ENCODE data around the gene RERE.

The RERE gene

GRCh38 chr1:8468751-8469150 lies 348.7 kb downstream of the RERE start:
- H3K27me3 ChIP-seq (ENCODE audit: control insufficient read depth, insufficient read depth, low read length, poor library complexity, severe bottlenecking) = no peaks in the 10 kb centered on the region
- H3K9me3 ChIP-seq (ENCODE audit: control insufficient read depth, low read length) = no peaks in the 10 kb centered on the region
- H3K4me3 ChIP-seq (ENCODE audit: insufficient read depth, low read depth, low read length) = no peak overlapping the region
- H3K27ac ChIP-seq (ENCODE audit: insufficient read depth, low read depth, low read length, poor library complexity, severe bottlenecking) = no peak overlapping the region
- peaks cover 29% of the 10 kb centered on the region for H3K4me1 ChIP-seq (ENCODE audit: control insufficient read depth, insufficient read depth, low read length)
- no peaks in the 10 kb centered on the region for H3K36me3 ChIP-seq (ENCODE audit: control insufficient read depth, insufficient read depth, low read length)
- WGBS, 2 experiments = 81 to 100% methylated on average over 1 to 3 of the region's 4 CpGs

GRCh38 chr1:8467308-8467707 lies 350.1 kb downstream of the RERE start:
- Histone ChIP-seq H3K27ac (ENCODE audit: insufficient read depth, low read depth, low read length, poor library complexity, severe bottlenecking) (no peak overlapping the region), H3K27me3 (ENCODE audit: control insufficient read depth, insufficient read depth, low read length, poor library complexity, severe bottlenecking) (no peaks in the 10 kb centered on the region), H3K4me3 (ENCODE audit: insufficient read depth, low read depth, low read length) (no peak overlapping the region), H3K4me1 (ENCODE audit: control insufficient read depth, insufficient read depth, low read length) (peaks cover 36% of the 10 kb centered on the region), H3K36me3 (ENCODE audit: control insufficient read depth, insufficient read depth, low read length) (no peaks in the 10 kb centered on the region), H3K9me3 (ENCODE audit: control insufficient read depth, low read length) (no peaks in the 10 kb centered on the region)
- WGBS, 2 experiments = 91 to 97% methylated on average over 3 of the region's 3 CpGs

- no peak overlapping the region for H3K4me3 ChIP-seq (ENCODE audit: insufficient read depth, low read depth, low read length)
- no peaks in the 10 kb centered on the region for H3K36me3 ChIP-seq (ENCODE audit: control insufficient read depth, insufficient read depth, low read length)
- H3K27me3 ChIP-seq (ENCODE audit: control insufficient read depth, insufficient read depth, low read length, poor library complexity, severe bottlenecking) = no peaks in the 10 kb centered on the region
- peaks cover 45% of the 10 kb centered on the region for H3K4me1 ChIP-seq (ENCODE audit: control insufficient read depth, insufficient read depth, low read length)
- H3K27ac ChIP-seq (ENCODE audit: insufficient read depth, low read depth, low read length, poor library complexity, severe bottlenecking) = peak overlapping the region; percentile 28
- H3K9me3 ChIP-seq (ENCODE audit: control insufficient read depth, low read length) = no peaks in the 10 kb centered on the region
- WGBS, 2 experiments = 79 to 83% methylated on average over 13 of the region's 13 CpGs
Observed at GRCh38 chr1:8465692-8466091, 351.7 kb downstream of the RERE start.

GRCh38 chr1:8465013-8465412 lies 352.4 kb downstream of the RERE start:
- WGBS, 2 experiments = 91 to 93% methylated on average over 5 of the region's 5 CpGs
- H3K4me3 ChIP-seq (ENCODE audit: insufficient read depth, low read depth, low read length) = no peak overlapping the region
- peaks cover 49% of the 10 kb centered on the region for H3K4me1 ChIP-seq (ENCODE audit: control insufficient read depth, insufficient read depth, low read length)
- H3K36me3 ChIP-seq (ENCODE audit: control insufficient read depth, insufficient read depth, low read length) = no peaks in the 10 kb centered on the region
- H3K27ac ChIP-seq (ENCODE audit: insufficient read depth, low read depth, low read length, poor library complexity, severe bottlenecking) = no peak overlapping the region
- H3K27me3 ChIP-seq (ENCODE audit: control insufficient read depth, insufficient read depth, low read length, poor library complexity, severe bottlenecking) = no peaks in the 10 kb centered on the region
- H3K9me3 ChIP-seq (ENCODE audit: control insufficient read depth, low read length) = no peaks in the 10 kb centered on the region

- WGBS, 2 experiments = 89 to 92% methylated on average over 4 of the region's 4 CpGs
- Histone ChIP-seq H3K27me3 (ENCODE audit: control insufficient read depth, insufficient read depth, low read length, poor library complexity, severe bottlenecking) (no peaks in the 10 kb centered on the region), H3K4me1 (ENCODE audit: control insufficient read depth, insufficient read depth, low read length) (peaks cover 49% of the 10 kb centered on the region), H3K36me3 (ENCODE audit: control insufficient read depth, insufficient read depth, low read length) (no peaks in the 10 kb centered on the region), H3K9me3 (ENCODE audit: control insufficient read depth, low read length) (no peaks in the 10 kb centered on the region), H3K27ac (ENCODE audit: insufficient read depth, low read depth, low read length, poor library complexity, severe bottlenecking) (no peak overlapping the region), H3K4me3 (ENCODE audit: insufficient read depth, low read depth, low read length) (no peak overlapping the region)
Observed at GRCh38 chr1:8464377-8464776, 353.1 kb downstream of the RERE start.

GRCh38 chr1:8463144-8463927 lies 354.1 kb downstream of the RERE start:
- H3K4me3 ChIP-seq (ENCODE audit: insufficient read depth, low read depth, low read length) = no peak overlapping the region
- H3K9me3 ChIP-seq (ENCODE audit: control insufficient read depth, low read length) = no peaks in the 10 kb centered on the region
- H3K27me3 ChIP-seq (ENCODE audit: control insufficient read depth, insufficient read depth, low read length, poor library complexity, severe bottlenecking) = no peaks in the 10 kb centered on the region
- H3K36me3 ChIP-seq (ENCODE audit: control insufficient read depth, insufficient read depth, low read length) = no peaks in the 10 kb centered on the region
- 57 to 60% methylated on average over 8 of the region's 8 CpGs for WGBS, 2 experiments
- peak overlapping the region; percentile 57 for H3K27ac ChIP-seq (ENCODE audit: insufficient read depth, low read depth, low read length, poor library complexity, severe bottlenecking)
- H3K4me1 ChIP-seq (ENCODE audit: control insufficient read depth, insufficient read depth, low read length) = peaks cover 49% of the 10 kb centered on the region

GRCh38 chr1:8462371-8462892 lies 355.0 kb downstream of the RERE start:
- WGBS, 2 experiments = 86 to 87% methylated on average over 13 of the region's 13 CpGs
- no peak overlapping the region for H3K27ac ChIP-seq (ENCODE audit: insufficient read depth, low read depth, low read length, poor library complexity, severe bottlenecking)
- peaks cover 49% of the 10 kb centered on the region for H3K4me1 ChIP-seq (ENCODE audit: control insufficient read depth, insufficient read depth, low read length)

GRCh38 chr1:8461351-8462110 lies 355.9 kb downstream of the RERE start:
- Histone ChIP-seq H3K36me3 (ENCODE audit: control insufficient read depth, insufficient read depth, low read length) (no peaks in the 10 kb centered on the region), H3K4me3 (ENCODE audit: insufficient read depth, low read depth, low read length) (no peak overlapping the region), H3K27me3 (ENCODE audit: control insufficient read depth, insufficient read depth, low read length, poor library complexity, severe bottlenecking) (no peaks in the 10 kb centered on the region), H3K9me3 (ENCODE audit: control insufficient read depth, low read length) (no peaks in the 10 kb centered on the region), H3K27ac (ENCODE audit: insufficient read depth, low read depth, low read length, poor library complexity, severe bottlenecking) (no peak overlapping the region), H3K4me1 (ENCODE audit: control insufficient read depth, insufficient read depth, low read length) (peaks cover 42% of the 10 kb centered on the region)
- 94 to 98% methylated on average over 5 of the region's 5 CpGs for WGBS, 2 experiments

More at GRCh38 chr1:8462371-8462892, 355.0 kb downstream of the RERE start:
- H3K4me3 ChIP-seq (ENCODE audit: insufficient read depth, low read depth, low read length) = no peak overlapping the region
- no peaks in the 10 kb centered on the region for H3K27me3 ChIP-seq (ENCODE audit: control insufficient read depth, insufficient read depth, low read length, poor library complexity, severe bottlenecking)
- no peaks in the 10 kb centered on the region for H3K36me3 ChIP-seq (ENCODE audit: control insufficient read depth, insufficient read depth, low read length)
- H3K9me3 ChIP-seq (ENCODE audit: control insufficient read depth, low read length) = no peaks in the 10 kb centered on the region

- Histone ChIP-seq H3K9me3 (ENCODE audit: control insufficient read depth, low read length) (no peaks in the 10 kb centered on the region), H3K4me1 (ENCODE audit: control insufficient read depth, insufficient read depth, low read length) (peaks cover 34% of the 10 kb centered on the region), H3K36me3 (ENCODE audit: control insufficient read depth, insufficient read depth, low read length) (no peaks in the 10 kb centered on the region), H3K4me3 (ENCODE audit: insufficient read depth, low read depth, low read length) (no peak overlapping the region), H3K27me3 (ENCODE audit: control insufficient read depth, insufficient read depth, low read length, poor library complexity, severe bottlenecking) (no peaks in the 10 kb centered on the region), H3K27ac (ENCODE audit: insufficient read depth, low read depth, low read length, poor library complexity, severe bottlenecking) (no peak overlapping the region)
- 34 to 47% methylated on average over 4 to 5 of the region's 5 CpGs for WGBS, 2 experiments
Observed at GRCh38 chr1:8460784-8461183, 356.7 kb downstream of the RERE start.

- WGBS, 2 experiments = 0 to 9% methylated on average over 1 to 4 of the region's 4 CpGs
- Histone ChIP-seq H3K9me3 (ENCODE audit: control insufficient read depth, low read length) (no peaks in the 10 kb centered on the region), H3K36me3 (ENCODE audit: control insufficient read depth, insufficient read depth, low read length) (no peaks in the 10 kb centered on the region), H3K27me3 (ENCODE audit: control insufficient read depth, insufficient read depth, low read length, poor library complexity, severe bottlenecking) (no peaks in the 10 kb centered on the region), H3K4me1 (ENCODE audit: control insufficient read depth, insufficient read depth, low read length) (peaks cover 33% of the 10 kb centered on the region), H3K4me3 (ENCODE audit: insufficient read depth, low read depth, low read length) (no peak overlapping the region), H3K27ac (ENCODE audit: insufficient read depth, low read depth, low read length, poor library complexity, severe bottlenecking) (peak overlapping the region; percentile 58)
Observed at GRCh38 chr1:8460132-8460544, 357.3 kb downstream of the RERE start.
